ENCODE data around the gene CNPPD1. TPM values are rescaled to one million over a fixed set of nuclear protein-coding genes. Genes with fewer than 3 reads are reported as not detected.
A peak's percentile ranks its signal among the peaks of the same experiment; 100 is the strongest.

CNPPD1 gene
- total RNA-seq, 3 donors from 2014 or later (not counting 1 experiment from before 2014, with no cell fraction given): 64.4 to 72.4 (median 64.8) TPM

DNA sequence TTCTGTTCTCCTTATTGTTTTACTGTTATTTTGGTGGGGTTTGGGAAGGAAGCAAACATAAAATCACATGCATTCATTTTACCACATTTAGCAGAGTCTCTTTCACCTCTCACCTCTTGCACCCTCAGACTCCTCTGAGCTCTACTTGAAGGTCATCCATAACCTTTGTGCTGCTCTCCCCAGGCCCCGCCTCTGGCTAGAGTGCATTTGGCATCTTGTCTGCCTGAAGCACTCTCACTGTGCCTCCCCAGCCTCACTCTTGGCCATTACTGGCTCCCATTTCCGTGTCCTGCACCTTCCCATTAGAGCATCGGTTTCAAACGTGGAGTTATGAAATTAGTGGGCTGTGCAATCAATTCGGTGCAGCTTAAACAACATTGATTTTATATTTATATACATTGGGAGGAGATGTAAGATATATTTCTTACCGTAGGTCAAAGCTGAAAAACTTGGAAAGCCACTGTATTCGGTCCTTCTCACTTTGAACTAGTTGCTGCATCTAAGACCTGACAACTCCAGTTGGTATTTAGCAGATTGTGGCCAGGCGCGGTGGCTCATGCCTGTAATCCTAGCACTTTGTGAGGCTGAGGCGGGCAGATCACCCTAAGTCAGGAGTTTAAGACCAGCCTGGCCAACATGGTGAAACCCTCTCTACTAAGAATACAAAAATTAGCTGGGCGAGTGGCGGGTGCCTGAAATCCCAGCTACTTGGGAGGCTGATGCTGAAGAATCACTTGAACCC lies 22.9 kb upstream of the CNPPD1 start:
- no peaks in the 10 kb centered on the region for H3K27me3 ChIP-seq (ENCODE audit: control insufficient read depth, insufficient read depth, low read length)
- no peaks in the 10 kb centered on the region for H3K9me3 Mint-ChIP-seq
- H3K27ac Mint-ChIP-seq: peak overlapping the region in 1 of 2 donors; percentile 86
- H3K27ac ChIP-seq (ENCODE audit: low read length): peak overlapping the region; percentile 18
- TF ChIP-seq, protein P1, sequence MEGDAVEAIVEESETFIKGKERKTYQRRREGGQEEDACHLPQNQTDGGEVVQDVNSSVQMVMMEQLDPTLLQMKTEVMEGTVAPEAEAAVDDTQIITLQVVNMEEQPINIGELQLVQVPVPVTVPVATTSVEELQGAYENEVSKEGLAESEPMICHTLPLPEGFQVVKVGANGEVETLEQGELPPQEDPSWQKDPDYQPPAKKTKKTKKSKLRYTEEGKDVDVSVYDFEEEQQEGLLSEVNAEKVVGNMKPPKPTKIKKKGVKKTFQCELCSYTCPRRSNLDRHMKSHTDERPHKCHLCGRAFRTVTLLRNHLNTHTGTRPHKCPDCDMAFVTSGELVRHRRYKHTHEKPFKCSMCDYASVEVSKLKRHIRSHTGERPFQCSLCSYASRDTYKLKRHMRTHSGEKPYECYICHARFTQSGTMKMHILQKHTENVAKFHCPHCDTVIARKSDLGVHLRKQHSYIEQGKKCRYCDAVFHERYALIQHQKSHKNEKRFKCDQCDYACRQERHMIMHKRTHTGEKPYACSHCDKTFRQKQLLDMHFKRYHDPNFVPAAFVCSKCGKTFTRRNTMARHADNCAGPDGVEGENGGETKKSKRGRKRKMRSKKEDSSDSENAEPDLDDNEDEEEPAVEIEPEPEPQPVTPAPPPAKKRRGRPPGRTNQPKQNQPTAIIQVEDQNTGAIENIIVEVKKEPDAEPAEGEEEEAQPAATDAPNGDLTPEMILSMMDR (IDR thresholded peaks at IDR 0.05): no peak
- peaks cover 5 to 15% of the 10 kb centered on the region in 2 donors for H3K4me1 Mint-ChIP-seq
- DNase-seq (peak in 1 of 2 donors; percentile 1), ATAC-seq (no peak)
- H3K4me1 ChIP-seq (ENCODE audit: control insufficient read depth, insufficient read depth, low read length): peaks cover 11% of the 10 kb centered on the region
- 95% methylated on average over 11 of the region's 12 CpGs for WGBS (ENCODE audit: insufficient coverage)
- intact Hi-C loops (cut with micrococcal nuclease): no loop called here
- no peaks in the 10 kb centered on the region for H3K36me3 ChIP-seq (ENCODE audit: control insufficient read depth, insufficient read depth, low read length)
- no peaks in the 10 kb centered on the region for H3K36me3 Mint-ChIP-seq
- H3K4me3 ChIP-seq (ENCODE audit: low read length): no peak overlapping the region
- no peaks in the 10 kb centered on the region for H3K9me3 ChIP-seq (ENCODE audit: control insufficient read depth, insufficient read depth, low read length)
- peaks cover 0 to 7% of the 10 kb centered on the region in 2 donors for H3K27me3 Mint-ChIP-seq (ENCODE audit: low read depth in 2 of 2)
- no peak overlapping the region for H3K4me3 Mint-ChIP-seq

DNA sequence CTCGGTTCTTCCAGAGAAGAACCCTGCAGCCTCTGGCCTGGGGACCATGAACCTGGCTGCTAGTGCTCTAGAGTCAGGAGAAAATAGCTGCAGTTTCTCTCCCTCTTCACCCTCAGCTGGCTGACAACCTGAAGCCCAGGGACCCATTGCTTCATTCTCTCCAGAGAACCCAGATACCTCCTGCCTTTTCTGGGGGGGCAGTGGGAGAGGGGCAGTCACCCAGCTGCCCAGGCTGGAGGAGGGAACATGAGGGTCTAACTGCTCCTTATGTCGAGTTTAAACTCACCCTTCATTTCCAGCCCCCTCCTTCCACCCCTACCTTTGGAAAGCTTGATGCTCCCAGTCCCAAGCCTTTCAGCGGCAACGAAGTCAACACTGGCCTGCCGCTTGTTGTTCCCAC lies 22.2 kb upstream of the CNPPD1 start:
- H3K4me1 ChIP-seq (ENCODE audit: control insufficient read depth, insufficient read depth, low read length): peaks cover 11% of the 10 kb centered on the region
- H3K27ac ChIP-seq (ENCODE audit: low read length): no peak overlapping the region
- peak overlapping the region in 1 of 2 donors; percentile 86 for H3K27ac Mint-ChIP-seq
- H3K36me3 ChIP-seq (ENCODE audit: control insufficient read depth, insufficient read depth, low read length): no peaks in the 10 kb centered on the region
- no peak overlapping the region for H3K4me3 Mint-ChIP-seq
- 96% methylated on average over 5 of the region's 5 CpGs for WGBS (ENCODE audit: insufficient coverage)
- no peaks in the 10 kb centered on the region for H3K9me3 Mint-ChIP-seq
- DNase-seq (peak in 1 of 2 donors; percentile 0), ATAC-seq (no peak)
- peaks cover 0 to 7% of the 10 kb centered on the region in 2 donors for H3K27me3 Mint-ChIP-seq (ENCODE audit: low read depth in 2 of 2)
- H3K36me3 Mint-ChIP-seq: no peaks in the 10 kb centered on the region
- no peak overlapping the region for H3K4me3 ChIP-seq (ENCODE audit: low read length)
- intact Hi-C loops (cut with micrococcal nuclease): no loop called here
- H3K27me3 ChIP-seq (ENCODE audit: control insufficient read depth, insufficient read depth, low read length): no peaks in the 10 kb centered on the region
- H3K9me3 ChIP-seq (ENCODE audit: control insufficient read depth, insufficient read depth, low read length): no peaks in the 10 kb centered on the region
- TF ChIP-seq, protein P1 (IDR thresholded peaks at IDR 0.05): no peak
- H3K4me1 Mint-ChIP-seq: peaks cover 5 to 15% of the 10 kb centered on the region in 2 donors

GRCh38 chr2:219197388-219197787 lies 20.7 kb upstream of the CNPPD1 start:
- ATAC-seq: no peak
- intact Hi-C loops (cut with micrococcal nuclease): no loop called here

More at GRCh38 chr2:219197388-219197787, 20.7 kb upstream of the CNPPD1 start:
- Histone ChIP-seq H3K27ac (ENCODE audit: low read length) (no peak overlapping the region), H3K27me3 (ENCODE audit: control insufficient read depth, insufficient read depth, low read length) (no peaks in the 10 kb centered on the region), H3K36me3 (ENCODE audit: control insufficient read depth, insufficient read depth, low read length) (no peaks in the 10 kb centered on the region), H3K4me3 (ENCODE audit: low read length) (no peak overlapping the region), H3K9me3 (ENCODE audit: control insufficient read depth, insufficient read depth, low read length) (no peaks in the 10 kb centered on the region), H3K4me1 (ENCODE audit: control insufficient read depth, insufficient read depth, low read length) (peaks cover 11% of the 10 kb centered on the region)
- H3K27me3 Mint-ChIP-seq (ENCODE audit: low read depth in 2 of 2): peaks cover 0 to 7% of the 10 kb centered on the region in 2 donors
- H3K9me3 Mint-ChIP-seq: no peaks in the 10 kb centered on the region
- DNase-seq: peak in 1 of 2 donors; percentile 0
- H3K4me3 Mint-ChIP-seq: no peak overlapping the region
- H3K36me3 Mint-ChIP-seq: no peaks in the 10 kb centered on the region
- TF ChIP-seq, protein P1 (IDR thresholded peaks at IDR 0.05): no peak
- H3K27ac Mint-ChIP-seq: no peak overlapping the region
- WGBS (ENCODE audit: insufficient coverage): 100% methylated on average over 1 of the region's 1 CpG
- peaks cover 5 to 15% of the 10 kb centered on the region in 2 donors for H3K4me1 Mint-ChIP-seq

All from natural killer cell (primary cell).